NCI-H2227 (cell line): ENCODE data around the gene AIMP2.
"Not testable (repeated sequence)": the region's sequence is repeated elsewhere in the genome, so short reads cannot be mapped to it uniquely, and the experiment has no call there.

ENCODE experiments used
- DNase-seq: peaks from one replicate; lab custom pipeline; 2025; ENCODE audit not compliant: unreplicated experiment; lab: John Stamatoyannopoulos, UW

Gene AIMP2

DNA sequence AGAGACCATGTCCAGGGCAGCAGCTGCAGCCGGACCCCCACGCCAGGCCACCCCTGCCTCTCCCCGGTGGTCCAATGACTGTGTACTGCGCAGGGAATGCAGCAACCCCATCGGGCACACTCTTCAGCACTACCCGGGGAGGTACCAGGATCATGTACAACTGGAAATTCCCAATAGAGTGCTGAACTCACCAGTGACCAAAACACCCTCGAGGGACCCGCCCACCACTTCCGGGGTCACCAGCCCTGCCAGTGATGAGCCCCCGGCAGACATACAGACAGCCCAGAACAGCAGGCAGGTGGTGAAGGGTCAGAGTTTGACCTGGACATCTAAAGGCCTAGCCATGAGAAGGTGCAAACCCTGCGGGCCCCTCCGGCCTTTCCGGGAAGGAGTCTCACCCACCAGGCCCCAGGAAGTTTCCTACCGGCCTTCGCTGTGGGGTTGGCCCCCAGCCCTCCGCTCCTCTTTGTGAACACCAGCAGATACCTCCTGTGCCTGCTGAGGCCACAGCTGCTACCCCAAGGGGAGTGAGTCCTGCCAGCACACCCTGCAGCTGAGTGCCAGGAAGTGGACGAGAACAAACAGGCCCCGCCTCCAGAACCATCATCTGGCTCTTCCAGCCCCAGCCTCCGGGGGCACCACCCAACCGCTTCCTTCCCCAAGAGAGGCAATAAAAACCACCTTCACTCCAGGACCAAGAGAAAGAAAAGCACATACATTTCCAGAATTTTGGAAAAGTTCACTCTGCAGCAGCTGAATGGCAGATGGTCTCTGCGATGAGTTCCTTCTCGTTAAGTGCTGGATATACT is 17.1 kb downstream of the AIMP2 start:
- DNase-seq: peak; percentile 14

GRCh38 chr7:6026820-6027311 is 17.8 kb downstream of the AIMP2 start:
- no peak for DNase-seq

DNA sequence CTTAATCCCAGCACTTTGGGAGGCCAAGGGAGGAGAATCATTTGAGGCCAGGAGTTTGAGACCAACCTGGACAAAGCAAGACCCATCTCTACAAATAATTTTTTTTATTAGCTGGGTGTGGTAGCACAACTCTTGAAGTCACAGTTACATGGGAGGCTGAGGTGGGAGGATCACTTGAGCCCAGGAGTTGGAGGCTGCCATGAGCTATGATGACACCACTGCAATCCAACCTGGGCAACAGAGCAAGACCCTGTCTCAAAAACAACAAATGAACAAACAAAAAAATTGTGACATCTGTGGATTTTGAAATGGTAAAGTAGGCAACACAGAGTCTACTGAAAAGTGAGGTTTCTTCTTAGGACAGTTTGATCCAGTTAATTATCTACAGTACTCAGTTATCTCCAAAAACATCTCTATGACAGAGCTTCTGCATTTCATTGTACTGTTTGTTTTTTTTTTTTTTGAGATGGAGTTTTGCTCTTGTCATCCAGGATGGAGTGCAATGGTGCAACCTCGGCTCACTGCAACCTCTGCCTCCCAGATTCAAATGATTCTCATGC is 18.8 kb downstream of the AIMP2 start:
- no peak for DNase-seq

DNA sequence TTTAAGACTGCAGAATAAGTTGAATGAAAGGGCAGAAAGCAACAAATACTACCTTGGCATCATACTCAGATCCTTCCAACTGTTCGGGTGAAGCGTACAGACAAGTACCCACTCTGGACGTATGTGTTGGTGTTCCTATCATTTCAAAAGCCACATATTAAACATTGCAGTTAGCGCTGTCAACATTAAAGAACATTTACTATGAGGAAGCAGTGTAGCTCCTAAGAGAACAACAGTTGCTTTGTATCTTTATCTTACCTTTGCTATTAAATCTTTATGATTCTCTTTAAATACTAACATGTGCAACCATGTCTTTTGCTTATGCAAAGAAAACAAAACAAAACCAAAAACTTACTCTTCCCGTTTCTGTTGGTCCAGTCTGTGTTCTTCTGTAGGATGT is 19.5 kb downstream of the AIMP2 start:
- no peak for DNase-seq

GRCh38 chr7:6030988-6031387 is 21.9 kb downstream of the AIMP2 start, which contains the start of gene ANKRD61:
TSS of gene ANKRD61 (plus strand) at chr7:6031376. CDS start at chr7:6031376, 0 bp downstream.
- no peak for DNase-seq

- no peak for DNase-seq
Observed at GRCh38 chr7:6031567-6031966, 22.5 kb downstream of the AIMP2 start.

DNA sequence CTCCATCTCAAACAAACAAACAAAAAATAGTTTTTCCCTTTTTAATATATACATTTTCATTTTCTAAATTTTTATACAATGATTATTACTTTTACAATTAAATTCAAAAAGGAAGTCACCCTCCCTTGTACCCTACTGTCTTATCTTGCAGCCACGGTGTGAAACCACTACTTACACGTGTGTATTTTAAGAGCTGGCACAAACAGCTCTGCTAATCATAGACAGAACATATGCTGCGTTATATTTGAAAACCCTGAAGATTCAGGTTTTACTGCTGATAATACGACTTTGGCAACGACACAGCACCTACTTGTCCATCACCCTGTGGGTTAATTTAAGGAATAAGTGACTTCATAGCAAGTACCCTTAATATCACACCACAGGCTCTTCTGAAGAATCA is 23.1 kb downstream of the AIMP2 start:
- no peak for DNase-seq

GRCh38 chr7:6032641-6033040 is 23.6 kb downstream of the AIMP2 start:
- no peak for DNase-seq

DNA sequence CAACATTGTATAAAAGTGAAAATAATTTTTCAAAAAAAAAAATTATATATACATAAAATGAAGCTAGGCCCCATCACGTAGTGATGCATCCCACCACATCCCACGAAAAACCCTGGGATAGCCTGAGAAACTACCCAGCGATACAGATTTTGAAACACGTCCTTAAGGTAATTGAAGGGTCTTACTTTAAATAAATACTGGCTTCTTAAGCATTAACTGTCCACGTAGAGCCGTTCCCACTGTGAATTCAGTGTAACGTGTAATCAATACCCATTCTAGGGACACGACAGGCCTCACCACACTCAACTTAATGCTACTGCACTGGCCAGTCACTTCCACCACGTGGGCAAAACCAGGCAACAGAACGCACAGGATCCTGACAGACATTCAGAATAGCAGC is 26.1 kb downstream of the AIMP2 start:
- no peak for DNase-seq

DNA sequence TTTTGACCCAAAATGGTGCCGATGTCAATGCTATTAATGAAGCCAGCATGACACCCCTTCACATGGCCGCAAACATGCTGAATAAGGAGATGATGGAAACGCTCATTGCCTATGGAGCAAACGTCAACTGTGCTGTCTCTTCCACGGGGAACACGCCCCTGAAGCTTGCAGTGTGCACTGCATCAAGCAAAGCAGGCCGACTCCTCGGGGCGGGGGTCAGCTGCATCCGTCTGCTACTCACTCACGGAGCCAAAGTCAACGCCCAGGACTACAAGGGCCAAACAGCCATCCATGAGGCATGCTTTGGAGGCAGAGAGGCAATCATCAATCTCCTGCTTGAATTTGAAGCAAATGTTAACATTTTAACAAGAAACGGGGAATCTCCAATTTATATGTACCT is 26.6 kb downstream of the AIMP2 start:
- no peak for DNase-seq

DNA sequence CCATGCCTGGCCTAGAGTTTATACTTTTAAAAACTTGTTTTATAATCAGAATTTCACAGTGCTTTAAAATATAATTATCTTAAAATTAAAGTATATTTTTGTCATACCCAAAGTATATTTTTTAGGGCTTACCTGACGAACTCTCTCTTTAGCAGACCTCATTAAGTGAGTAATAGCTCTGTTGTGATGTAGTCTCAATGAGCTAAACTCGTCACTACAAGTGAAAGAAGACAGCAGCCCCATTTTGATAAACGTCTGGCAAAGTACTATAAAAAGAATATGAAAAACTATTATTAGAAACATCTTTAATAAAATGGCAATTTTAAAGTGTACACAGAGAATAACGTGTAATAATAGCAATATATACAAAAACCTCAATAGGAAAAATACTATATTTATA is 40.7 kb downstream of the AIMP2 start:
- DNase-seq: no peak

GRCh38 chr7:6051185-6051584 is 42.1 kb downstream of the AIMP2 start:
- DNase-seq: not testable (repeated sequence)

DNA sequence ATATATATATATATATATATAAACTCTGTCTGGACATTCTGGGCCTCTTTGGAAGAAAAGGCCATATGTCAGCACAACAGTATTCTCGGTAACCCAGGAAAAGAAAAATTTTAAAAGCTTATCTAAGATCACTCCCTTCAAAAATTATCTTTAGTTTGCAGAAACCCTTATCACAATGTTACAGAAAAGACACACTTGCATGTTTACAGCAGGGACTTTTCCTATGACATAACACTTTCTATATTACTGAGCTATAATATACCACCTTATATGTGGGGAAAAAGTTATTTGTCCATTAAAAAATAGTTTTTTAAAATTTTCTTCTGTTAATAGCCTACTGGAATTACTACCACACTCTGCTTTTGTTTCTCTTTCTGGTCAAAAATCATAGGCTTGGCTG is 47.5 kb downstream of the AIMP2 start:
- DNase-seq: no peak

DNA sequence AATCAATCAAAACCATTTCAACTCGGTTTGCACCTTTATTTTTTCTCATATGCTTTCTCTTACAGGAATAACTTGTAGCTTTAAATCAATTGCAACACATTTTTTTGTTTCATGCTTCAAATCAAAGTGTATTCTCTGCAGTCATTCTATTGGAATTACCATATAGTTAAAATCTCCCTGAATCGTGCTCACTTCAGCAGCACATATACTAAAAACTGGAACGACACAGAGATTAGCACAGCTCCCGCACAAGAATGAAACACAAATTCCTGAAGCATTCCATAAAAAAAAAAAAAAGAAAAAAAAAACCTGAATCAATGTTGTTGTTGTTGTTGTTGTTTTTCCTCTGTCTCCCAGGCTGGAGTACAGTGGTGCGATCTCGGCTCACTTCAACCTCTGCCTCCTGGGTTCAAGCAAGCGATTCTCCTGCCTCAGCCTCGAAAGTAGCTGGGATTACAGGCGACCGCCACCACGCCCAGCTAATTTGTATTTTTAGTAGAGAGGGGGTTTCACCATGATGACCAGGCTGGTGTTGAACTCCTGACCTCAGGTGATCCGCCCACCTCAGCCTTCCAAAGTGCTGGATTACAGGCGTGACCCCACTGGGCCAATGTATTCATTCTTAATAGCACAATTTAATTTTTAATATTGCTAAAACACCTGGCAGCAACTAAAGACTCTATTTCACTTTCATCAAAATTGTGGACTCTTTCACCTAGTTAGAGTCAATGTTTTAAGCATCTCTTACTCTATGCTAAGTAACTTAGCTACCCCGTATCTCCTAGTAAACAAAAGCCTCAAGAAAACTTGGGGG is 48.5 kb downstream of the AIMP2 start:
- DNase-seq: no peak

- not testable (repeated sequence) for DNase-seq
Observed at GRCh38 chr7:6059941-6060340, 50.9 kb downstream of the AIMP2 start.

- DNase-seq: no peak
Observed at GRCh38 chr7:6071406-6071805, 62.3 kb downstream of the AIMP2 start.
